ENCODE measurements around the gene YAP1.

The YAP1 gene

GRCh38 chr11:102109896-102110760 lies at the start of gene YAP1:
TSS of gene YAP1 (plus strand) at chr11:102110447. CDS start at chr11:102110849, 402 bp downstream.
- DNase-seq (ENCODE audit: low read depth in 2 of 2) = peak; percentile 7 to 10

DNA sequence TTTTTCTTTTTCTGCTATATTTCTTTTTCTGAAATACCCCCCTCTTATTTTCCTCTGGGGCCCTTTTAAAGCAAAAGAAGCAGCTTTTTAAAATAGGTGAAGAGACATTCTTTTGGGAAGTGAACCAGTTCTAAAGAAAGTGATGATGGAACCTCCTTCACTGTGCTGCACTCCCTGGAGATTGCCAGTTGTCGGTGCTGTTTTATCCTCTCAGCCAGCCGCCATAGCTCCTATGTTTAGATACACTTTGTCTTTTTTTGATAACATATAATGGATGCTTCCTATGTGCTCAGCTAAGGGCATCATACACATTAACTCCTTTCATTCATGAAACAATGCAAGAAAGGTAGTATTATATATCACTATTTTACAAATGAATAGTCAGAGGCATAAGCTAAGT lies 49.0 kb upstream of the YAP1 start:
- DNase-seq (ENCODE audit: low read depth in 2 of 2) = no peak

DNA sequence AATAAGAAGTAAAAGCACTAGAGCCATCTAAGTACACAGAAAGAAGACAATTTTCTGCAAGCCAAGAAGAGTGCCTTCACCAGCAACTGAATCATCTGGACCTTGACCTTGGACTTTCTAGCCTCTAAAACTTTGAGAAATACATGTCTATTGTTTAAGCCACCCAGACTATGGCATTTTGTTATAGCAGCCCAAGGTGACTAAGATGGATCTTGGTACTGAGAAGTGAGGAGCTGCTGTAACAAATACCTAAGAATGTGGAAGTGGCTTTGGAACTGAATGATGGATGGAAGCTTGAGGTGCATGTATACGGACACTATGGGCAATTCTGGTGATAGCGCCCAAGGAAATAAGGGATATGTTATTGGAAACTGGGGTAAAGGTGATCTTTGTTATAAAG lies 48.1 kb upstream of the YAP1 start:
- DNase-seq (ENCODE audit: low read depth in 2 of 2) = no peak

DNA sequence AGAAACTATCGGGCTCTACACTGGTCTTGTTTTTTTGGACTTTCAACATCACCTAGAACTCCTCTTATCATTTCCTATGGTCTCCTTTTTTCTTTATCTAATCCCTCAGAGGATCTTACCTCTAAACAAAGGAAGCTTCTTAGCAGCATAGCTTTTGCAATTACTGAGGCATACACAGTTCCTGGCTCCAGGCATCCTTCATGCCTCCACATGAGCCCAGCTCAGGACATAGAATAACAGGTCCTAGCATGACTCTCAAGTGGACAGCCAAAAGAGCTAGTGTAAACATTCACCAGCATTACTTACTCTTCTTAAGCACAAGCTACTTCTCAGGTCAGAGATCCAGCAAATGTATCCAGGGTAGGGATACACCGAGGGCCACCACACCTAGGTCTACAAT lies 45.9 kb upstream of the YAP1 start:
- DNase-seq (ENCODE audit: low read depth in 2 of 2) = no peak

GRCh38 chr11:102070766-102071165 lies 39.5 kb upstream of the YAP1 start:
- DNase-seq (ENCODE audit: low read depth in 2 of 2) = no peak

DNA sequence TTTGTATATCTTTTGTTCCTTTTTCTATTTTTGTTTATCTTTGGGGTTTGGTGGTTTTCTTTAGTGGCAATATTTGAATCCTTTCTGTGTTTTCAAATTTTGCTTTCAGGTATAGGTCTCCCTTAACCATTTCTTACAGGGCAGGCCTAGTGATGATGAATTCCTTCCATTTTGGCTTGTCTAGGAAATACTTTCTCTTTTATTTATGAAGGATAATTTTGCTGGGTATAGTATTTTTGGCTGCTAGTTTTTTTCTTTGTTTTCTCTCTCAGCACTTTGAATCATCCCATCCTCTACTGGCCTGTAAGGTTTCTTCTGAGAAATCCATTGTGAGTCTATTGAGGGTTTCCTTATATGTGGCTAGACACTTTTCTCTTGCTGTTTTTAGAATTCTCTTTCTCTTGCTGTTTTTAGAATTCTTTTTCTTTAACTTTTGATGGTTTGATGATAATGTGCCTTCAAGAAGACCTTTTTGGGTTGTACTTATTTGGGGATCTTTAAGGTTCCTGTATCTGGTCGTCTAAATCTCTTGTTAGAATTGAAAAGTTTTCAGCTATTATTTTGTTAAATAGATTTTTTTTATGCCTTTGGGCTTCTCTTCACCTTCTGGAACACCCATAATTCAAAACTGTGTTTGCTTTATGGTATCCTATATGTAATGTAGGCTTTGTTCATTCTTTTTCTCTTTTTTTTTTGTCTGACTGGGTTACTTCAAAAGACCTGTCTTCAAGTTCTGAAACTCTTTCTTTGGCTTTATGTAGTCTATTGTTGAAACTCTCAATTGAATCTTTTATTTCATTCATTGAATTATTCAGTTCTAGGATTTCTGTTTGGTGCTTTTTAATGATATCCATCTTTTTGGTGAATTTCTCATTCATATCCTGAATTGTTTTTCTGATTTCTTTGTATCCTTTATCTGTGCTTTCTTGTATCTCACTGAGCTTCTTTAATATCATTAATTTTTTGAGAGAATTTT lies 38.5 kb upstream of the YAP1 start:
- DNase-seq (ENCODE audit: low read depth in 2 of 2) = no peak

GRCh38 chr11:102073253-102073652 lies 37.0 kb upstream of the YAP1 start:
- DNase-seq (ENCODE audit: low read depth in 2 of 2) = no peak

GRCh38 chr11:102079625-102080024 lies 30.6 kb upstream of the YAP1 start:
- DNase-seq (ENCODE audit: low read depth in 2 of 2) = no peak

- DNase-seq (ENCODE audit: low read depth in 2 of 2) = no peak
These were observed 28.9 kb upstream of the YAP1 start for GRCh38 chr11:102081313-102081712.

- DNase-seq (ENCODE audit: low read depth in 2 of 2) = no peak
These were observed 24.2 kb upstream of the YAP1 start for GRCh38 chr11:102085864-102086551.

DNA sequence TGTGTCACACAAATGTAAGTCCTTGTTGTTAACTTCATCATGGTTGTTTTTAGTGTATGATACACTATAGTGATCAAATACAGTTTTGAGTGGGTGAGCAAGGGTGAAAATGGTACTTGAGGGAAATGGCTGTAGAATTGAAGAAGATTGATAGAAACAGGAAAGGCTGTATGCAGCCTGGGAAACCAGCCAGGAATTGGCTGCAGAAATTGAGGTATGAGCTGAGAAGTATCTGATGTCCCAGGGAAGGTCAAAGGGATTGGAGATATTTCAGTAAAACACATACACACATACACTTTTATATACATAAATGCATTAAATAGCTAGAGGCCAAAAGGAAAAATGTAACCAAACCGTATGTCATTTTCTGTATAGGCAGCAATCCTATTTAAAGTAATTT lies 13.1 kb upstream of the YAP1 start:
- no peak for DNase-seq (ENCODE audit: low read depth in 2 of 2)

- DNase-seq (ENCODE audit: low read depth in 2 of 2) = no peak
These were observed 10.5 kb upstream of the YAP1 start for GRCh38 chr11:102099755-102100154.

DNA sequence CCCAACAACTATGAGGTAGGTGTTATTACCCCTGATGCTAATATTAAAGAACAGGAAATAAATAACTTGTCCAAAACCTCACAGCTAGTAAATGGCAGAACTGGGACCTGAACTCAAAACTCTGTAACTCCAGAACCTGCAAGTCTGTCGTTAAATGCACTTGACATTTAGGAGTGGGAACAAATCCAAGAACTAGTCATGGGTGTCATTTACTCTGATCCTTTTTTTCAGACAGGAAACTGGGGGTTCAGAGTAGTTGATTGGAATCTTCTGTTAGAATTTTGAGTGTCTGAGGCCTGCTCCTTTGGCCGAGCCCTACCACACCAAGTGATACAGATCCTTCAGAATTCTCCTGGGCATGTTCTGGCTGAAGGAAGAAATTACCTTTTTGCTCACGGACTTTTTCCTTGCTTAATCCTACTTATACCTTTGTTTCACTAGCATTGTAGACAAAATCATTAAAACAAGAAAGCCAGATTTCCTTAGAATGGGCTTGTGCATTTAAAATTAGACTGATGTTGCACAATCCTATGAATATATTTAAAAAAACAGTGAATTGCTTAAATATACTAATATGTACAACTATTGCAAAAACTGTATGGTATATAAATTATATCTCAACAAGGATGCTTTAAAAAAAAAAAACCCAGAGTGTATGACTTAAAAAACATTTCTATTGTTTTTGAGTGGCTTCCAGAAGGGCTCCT lies 1.4 kb upstream of the YAP1 start:
- DNase-seq (ENCODE audit: low read depth in 2 of 2) = no peak

DNA sequence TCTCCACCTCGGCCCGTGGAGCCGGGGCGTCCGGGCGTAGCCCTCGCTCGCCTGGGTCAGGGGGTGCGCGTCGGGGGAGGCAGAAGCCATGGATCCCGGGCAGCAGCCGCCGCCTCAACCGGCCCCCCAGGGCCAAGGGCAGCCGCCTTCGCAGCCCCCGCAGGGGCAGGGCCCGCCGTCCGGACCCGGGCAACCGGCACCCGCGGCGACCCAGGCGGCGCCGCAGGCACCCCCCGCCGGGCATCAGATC lies 439 bp downstream of the YAP1 start:
- DNase-seq (ENCODE audit: low read depth in 2 of 2) = no peak

DNA sequence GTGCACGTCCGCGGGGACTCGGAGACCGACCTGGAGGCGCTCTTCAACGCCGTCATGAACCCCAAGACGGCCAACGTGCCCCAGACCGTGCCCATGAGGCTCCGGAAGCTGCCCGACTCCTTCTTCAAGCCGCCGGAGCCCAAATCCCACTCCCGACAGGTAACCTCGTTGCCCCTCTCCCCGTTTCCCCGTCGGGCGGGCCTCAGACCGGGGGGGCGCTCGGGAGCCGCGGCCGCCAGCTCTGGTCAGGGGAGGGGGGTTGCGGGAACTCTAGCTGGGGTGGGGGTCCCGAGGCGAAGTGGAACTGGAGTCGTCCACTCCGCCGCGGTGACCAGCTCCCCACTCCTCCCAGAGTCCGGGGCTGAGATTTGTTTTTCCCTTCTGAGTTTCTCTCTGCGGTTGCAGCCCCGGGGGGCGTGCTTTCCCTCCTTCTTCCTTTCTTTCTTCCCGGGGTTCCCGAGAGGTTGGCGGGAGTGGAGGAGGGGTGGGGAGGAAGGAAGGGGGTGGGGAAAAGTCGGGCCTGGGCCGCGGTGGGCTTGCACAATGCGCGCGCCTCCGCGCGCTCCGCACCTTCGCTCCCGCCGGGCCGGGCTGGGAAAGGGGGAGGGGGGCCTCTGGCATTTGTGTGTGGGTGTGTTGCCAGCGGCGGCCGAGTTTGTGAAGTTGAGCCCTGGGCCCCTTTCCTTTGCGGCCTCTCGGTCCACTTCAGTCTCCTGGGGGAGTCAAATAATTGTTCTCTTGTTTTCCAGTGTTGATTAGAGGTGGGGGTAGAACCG lies 952 bp downstream of the YAP1 start:
- DNase-seq (ENCODE audit: low read depth in 2 of 2) = no peak

DNA sequence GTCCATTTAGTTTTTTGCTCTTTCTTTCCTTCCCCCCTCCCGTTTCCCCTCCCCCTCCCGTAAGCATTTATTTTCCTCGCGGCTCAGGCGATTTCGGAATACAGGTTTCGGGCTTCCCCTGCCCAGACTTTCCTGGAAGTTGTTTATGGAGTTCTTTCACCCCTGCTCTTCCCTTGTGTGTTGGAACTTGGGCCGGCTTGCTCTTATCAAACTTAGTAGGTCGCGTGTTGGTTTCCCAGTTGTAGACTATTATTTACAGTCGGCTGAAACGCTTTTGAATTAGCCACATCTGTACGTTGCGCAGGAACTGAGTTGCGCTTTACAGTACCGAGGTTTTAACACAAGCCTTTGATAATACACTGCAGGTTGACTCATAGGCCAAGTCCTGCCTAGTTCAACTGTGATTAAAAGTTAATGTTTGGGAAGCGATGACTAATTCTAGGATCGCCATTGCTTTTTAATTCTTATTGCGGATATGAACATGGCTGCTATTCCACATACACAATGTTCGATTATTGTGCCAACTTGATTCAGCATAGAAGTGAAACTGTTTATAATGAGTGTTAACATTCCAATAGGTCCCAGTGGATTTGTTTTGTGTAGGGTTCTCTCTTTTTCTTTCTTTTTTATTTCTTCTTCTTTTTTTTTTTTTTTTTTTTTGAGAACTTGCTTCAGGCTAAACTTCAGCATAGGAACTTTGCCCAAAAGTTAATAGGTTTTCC lies 1.7 kb downstream of the YAP1 start:
- no peak for DNase-seq (ENCODE audit: low read depth in 2 of 2)

GRCh38 chr11:102112509-102112821 lies 2.2 kb downstream of the YAP1 start:
- no peak for DNase-seq (ENCODE audit: low read depth in 2 of 2)

- DNase-seq (ENCODE audit: low read depth in 2 of 2) = no peak
These were observed 3.8 kb downstream of the YAP1 start for GRCh38 chr11:102114032-102114431.

DNA sequence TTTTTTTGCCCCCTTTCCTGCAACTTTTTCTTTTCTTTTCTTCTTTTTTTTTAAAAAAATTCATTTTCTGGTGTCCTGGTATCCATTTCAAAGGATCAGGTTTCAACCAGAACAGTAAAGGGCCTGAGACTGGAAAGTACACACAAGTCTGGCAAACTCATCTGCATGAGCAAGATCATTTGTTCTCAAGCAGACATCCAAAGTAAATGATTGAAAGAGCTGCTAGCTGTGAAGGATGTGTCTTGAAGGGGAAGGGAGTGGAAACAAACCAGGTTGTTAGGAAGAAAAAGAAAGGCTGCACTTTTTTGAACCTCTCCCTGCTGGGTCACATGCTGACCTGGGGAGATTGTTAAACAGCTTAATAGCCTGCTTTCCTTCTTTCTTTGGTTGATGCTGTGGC lies 5.3 kb downstream of the YAP1 start:
- no peak for DNase-seq (ENCODE audit: low read depth in 2 of 2)

DNA sequence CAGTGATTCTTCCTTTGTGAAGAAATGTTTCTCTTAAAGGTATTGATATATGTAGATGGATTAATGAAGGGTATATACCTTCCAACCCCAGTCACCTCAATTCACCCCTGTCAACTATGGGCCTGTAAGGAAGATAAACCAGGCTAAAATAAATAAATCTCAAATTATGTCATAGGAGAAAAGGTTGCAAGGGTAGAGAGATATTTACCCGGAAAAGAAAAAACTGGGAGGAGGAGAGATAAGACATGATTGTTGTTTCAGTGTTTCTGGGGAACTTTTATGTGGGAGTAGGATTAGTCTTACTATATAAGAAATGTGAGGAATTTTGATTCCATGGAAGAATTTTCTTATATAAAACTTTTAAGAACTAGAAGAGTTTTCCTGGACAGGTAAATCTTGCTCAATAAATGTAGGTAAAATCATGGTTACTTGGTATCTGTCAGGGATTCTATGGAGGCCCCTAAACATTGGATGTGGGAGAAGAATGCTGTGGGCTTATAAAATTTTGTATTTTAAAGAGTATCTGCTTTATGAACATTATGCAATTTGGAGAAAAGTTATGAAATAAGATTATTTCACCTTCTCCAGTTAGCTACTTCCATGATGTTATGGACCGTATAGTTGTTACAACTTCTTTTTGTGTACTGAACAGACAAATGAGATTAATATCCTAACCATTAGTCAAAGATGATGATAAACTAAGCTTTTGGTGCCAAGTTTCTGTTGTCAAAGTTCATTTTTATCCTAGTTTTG lies 6.4 kb downstream of the YAP1 start:
- no peak for DNase-seq (ENCODE audit: low read depth in 2 of 2)

All from activated CD8-positive, alpha-beta memory T cell treated with anti-CD3 and anti-CD28 coated beads for 4 hours (primary cell).